Measurements from ENCODE around the gene IPO7.
"Not testable (repeated sequence)": the region's sequence is repeated elsewhere in the genome, so short reads cannot be mapped to it uniquely, and the experiment has no call there.

Gene IPO7

DNA sequence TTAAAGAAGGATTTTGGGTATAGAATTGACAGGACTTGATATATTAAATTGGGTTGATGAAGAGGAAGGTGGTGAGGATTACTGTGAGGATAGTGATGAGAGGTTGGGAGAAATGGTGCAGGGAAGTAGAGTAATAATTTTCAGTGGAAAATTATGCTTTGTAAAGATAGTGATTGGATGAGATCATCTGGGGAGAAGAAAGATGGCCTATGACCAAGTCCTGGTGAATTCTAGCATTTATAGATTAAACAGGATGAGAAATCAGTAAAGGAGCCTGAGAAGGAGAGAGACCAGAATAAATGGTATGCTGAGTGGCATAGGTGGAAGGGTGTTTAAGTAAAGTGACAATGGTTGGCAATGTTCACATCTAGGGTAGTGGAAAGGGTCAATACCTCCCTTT is 15.0 kb downstream of the IPO7 start:
- no peak for DNase-seq

DNA sequence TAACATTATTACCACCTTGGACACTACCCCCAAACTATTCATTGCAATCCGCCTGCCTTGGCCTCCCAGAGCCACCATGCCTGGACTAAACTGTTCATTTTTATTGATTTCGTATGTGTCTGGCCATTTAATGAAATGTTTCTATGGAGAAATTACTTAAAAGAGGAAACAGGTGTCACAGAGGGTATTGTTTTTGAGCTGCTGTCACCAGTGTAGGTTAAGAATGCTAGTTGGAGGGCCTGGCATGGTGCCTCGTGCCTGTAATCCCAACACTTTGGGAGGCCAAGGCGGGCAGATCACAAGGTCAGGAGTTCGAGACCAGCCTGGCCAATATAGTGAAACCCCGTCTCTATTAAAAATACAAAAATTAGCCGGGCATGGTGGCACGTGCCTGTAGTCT is 17.4 kb downstream of the IPO7 start:
- not testable (repeated sequence) for DNase-seq

DNA sequence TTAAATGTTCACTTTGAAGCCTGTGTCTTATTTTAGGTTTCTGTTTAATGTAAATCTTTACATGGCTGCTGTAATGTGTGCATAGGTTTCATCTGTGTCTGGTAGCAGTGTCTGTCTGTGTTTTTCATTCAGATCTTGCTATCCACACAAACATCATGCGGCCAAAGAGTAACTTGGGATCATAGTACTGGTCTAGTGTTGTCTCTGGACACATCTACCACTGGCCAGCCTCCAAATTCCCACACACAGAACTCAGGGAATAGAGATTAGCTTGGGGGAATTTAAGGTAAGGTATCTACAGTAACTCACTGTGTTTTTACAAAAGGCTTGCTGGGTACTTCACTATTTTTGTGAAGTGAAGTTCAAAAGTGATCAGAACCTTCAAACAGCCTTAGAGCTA is 44.3 kb downstream of the IPO7 start:
- no peak for DNase-seq

DNA sequence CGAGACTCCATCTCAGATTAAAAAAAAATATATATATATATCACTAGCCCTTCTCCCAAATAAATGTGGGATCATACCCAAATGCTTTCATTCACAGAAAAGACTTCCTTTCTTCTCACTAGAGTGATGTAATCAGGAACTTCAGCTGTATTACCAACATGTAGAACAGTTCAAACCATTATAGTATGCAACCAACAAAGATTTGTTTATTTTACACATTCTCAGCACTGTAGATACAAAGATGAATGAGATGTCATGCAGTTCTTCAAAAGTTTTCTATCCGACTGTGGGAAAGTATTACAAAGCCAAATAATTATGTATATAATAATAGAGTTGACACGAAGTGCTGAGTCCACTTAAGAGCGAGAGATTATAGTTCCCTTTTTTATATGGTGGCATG is 54.2 kb downstream of the IPO7 start:
- DNase-seq, result no peak

DNA sequence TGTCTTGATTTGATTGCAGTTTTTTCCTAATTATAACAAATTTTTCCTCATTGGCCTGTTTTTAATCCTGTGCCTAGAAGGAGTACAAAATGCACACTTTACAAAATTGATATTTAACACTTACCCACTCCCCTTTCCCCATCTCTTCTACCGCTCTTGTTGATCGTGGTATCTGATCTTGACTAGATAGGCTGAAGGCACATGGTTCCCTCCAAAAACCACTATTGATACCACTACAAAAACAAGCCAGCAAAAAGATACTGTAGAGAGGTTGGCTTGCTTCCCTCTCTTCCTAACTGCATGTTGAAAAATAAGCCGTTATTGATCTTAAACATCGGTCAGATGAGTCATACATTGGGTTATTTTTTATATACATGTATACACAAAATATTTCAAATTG is 61.8 kb downstream of the IPO7 start:
- DNase-seq, result no peak

DNA sequence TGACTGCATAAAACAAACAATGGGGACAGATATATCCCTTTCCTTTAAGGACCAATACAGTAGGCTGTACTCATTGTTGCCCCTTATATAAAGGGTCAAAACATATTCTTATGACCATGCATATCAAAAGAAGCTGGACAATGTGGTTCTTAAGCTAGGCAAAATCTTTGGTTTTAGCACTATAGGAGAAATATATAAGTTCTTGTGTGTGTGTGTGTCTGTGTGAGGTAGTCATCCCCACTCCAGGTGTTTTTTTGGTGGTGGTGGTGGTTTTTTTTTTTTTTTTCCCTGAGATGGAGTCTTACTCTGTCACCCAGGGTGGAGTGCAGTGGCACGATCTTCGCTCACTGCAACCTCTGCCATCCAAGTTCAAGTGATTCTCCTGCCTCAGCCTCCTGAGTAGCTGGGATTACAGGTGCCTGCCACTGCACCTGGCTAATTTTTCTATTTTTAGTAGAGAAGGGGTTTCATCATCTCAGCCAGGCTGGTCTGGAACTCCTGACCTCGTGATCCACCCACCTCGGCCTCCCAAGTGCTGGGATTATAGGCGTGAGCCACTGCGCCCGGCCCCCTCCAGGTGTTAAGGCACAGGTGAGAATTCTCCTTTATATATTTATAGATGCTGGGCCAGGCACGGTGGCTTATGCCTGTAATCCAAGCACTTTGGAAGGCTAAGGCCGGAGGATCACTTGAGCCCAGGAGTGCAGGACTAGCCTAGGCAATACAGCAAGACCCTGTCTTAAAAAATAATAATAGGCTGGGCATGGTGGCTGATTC is 64.3 kb downstream of the IPO7 start:
- DNase-seq, result no peak

DNA sequence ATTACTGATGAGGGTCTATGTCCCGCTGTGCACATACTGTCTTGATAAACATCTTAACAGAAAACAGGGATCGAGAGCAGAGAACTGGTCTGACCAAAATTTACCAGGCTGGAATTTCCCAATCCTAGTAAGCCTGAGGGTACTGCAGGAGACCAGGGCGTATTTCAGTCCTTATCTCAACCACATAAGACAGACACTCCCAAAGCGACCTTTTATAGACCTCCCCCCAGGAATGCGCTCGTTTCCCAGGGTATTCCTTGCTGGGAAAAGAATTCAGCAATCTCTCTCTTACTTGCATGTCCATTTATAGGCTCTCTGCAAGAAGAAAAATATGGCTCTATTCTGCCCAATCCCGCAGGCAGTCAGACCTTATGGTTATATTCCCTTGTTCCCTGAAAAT is 67.6 kb downstream of the IPO7 start:
- not testable (repeated sequence) for DNase-seq

DNA sequence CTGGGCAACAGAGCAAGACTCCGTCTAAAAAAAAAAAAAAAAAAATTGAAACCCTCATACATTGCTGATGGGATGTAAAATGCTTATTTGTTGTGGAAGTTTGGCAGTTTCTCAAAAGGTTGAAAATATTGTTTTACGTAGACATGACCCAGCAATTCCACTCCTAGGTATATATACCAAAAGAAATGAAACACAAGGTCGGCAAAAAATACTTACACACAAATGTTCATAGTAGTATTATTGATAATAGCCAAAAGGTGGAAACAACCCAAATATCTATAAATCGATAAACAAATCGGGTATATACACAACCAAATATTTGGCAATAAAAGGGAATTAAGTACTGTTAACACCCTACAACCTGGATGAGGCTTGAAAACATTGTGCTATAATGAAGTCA is 71.3 kb downstream of the IPO7 start:
- DNase-seq, result no peak

DNA sequence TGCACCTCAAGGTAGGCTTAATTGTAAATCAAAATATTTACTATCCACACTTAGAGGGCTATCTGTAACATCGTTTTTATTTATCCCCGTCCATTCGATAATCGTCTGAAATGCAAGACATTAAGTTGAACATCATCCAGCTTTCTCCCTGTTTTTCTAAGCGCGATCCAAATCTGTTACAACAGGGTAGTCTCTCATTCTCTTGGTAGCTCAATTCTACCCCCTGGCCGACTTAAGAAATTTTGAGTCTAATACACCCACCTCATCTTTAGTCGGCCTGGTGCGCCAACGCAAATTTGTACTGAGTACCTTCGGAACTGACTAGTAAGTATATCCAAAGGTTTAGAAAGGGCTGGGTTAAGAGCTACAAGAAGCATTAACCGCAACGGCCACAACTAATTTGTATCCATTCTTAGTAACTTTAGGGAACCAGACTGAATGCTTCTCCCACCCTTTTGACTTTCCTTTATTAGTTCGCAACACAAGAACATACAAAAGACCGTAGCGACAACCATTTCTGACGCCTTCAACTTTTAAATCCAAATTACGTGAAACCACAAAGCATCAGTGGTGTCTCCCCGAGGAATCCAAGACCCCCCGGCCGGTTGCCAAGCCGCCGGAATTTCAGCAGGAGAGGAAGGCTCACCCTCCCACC is 75.3 kb downstream of the IPO7 start:
- DNase-seq, result peak; percentile 46 to 55

DNA sequence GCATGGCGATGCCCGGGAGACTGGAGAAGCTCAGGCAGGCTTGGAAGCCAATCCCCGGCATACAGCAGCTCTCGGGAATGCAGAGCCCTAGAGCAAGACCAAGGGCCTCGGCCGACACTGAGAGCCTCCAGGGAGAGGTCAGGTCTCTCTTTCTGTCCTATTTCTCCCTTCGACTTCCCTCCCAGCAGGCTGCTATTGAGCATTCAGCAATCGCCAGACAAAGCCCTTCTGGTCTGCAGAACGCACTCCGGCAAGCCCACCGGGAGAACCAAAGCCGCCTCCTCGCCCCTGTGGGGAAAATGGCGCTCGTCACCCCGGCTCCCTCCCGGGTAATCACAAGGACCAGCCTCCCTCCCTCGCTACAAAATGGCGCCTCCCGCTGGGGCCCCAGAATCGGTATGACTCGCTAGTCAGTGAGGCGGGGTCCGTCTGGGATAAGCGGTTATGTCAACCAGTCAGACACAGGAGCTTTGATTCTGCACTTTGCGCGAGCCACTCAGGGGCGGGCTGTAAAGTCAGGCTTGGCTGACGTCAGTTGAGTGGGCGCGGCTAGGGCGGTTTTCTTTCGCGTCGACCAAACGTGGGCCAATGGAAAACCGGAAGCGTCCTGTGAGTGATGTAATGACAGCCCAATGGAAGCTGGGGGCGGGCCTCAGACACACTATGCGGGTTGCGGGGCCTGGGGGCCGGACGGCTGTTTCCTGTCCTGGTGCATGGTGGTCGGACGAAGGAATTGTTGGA is 76.0 kb downstream of the IPO7 start, which contains the start of gene ZNF143:
Gene ZNF143, plus strand, starts transcription at position 691 of the 741 bp plus-strand sequence. CDS start 10,297 bp downstream, outside the sequence.
- peak; percentile 100 for DNase-seq

DNA sequence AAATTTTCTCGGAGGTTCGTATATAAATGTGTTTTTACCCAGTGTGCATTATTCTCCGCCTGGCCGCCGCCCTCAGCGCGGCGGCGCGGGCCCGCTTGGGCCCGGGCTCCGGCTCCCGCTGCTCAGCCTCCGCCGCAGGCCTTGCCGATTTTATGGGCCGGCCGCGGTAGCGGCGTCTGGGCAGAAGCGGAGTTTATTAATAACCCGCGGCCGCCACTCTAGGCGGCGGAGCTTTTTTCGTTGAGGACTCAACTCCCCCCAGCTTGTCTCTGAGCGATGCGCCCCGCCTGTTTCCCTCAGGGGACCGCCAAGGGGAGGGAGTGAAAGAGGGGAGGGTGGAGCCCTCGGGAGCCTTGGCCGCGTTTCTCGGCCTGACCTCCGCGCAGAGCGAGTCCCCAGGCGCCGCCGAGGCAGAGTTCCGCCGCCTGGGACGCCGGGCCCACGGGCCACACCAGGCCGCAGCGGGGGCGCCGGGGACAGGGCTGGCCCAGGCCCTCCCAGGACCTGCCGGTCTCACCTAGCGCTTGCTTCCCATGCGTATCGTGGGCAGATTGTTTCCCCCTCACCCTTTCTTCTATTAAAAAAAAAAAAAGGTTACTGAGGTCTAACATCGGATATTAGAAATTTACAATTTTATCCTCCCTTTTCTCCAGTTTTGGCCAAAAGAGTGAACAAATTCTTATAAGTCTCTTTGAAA is 76.8 kb downstream of the IPO7 start:
- DNase-seq, result peak; percentile 85 to 87

DNA sequence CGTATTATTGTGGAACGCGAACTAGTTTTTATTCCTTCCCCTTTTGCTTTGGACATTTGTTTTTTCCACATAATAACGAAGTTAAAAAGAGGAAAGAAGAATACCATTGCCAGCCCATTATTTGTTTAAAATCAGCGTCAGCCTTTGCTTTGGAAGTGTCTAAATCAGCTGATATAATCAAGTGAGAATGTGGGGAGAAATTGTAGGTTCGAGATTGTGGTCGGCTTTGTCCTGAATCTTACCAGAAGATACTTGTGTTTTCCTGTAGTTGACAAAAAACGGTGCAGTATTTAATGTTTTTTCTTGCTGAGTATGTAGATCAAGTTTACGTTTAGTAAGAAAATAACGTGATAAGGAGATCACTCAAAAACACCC is 77.3 kb downstream of the IPO7 start:
- no peak for DNase-seq

DNA sequence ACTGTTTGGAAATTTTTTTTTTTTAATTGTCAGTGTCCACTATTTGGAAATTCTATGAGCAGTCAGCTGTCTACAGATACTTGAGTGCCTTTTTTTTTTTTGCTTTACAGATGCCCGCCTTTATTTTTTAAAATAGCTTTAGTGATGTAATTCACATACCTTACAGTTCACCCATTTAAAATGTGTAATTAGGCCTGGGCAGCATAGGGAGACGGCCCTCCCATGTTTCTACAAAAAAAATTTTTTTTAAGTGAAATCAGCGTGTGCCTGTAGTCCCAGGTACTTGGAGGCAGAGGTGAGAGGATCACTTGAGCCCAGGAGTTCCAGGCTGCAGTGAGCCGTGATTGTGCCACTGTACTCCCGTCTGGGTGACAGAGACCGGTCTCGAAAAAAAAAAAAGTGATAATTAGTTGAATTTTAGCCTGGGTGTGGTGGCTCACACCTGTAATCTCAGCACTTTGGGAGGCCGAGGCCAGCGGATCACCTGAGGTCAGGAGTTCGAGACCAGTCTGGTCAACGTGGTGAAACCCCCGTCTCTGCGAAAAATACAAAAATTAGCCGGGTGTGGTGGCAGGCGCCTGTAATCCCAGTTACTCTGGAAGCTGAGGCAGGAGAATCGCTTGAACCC is 77.8 kb downstream of the IPO7 start:
- DNase-seq, result no peak

DNA sequence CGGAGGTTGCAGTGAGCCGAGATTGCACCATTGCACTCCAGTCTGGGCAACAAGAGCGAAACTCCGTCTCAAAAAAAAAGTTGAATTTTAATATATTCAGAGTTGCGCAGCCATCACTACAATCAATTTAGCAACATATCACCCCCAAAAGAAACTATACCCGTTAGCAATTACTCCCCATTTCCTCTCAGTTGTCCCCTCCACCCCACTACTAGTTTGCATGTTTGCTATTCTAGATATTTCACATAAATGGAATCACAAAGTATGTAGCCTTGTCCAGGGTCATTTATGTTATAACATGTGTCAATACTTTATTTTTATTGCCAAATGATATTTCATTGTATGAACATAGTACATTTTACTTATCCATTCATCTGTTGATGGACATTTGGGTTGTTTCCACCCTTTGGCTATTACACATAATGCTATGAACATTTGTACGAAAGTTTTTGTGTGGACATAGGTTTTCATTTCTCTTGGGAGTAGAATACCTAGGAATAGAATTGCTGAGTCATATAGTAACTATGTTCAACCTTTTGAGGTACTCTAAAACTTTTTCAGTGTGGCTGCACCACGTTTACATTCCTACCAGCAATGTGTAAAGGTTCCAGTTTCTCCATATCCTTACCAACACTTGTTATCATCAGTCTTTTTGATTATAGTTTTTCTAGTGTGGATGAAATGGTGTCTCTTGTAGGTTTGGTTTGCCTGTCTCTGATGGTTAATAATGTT is 78.5 kb downstream of the IPO7 start:
- DNase-seq, result no peak

DNA sequence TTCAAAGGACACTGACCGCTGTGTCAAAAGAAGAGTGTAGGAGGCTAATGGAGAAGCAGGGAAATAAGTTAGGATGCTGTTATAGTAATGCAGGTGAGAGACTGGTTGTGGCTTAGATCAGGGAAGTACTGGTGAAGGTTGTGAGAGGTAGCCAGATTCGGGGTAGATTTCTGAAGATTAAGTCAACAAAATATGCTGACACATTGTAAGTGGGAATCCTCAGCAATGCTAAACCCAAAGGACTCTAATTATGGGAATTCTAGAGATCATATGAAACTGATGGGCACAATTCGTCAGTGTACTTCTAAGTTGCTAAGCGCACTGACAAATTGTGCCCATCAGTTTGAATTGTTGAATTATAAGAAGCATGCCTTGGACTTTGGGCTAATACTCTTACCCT is 86.3 kb downstream of the IPO7 start:
- no peak for DNase-seq

DNA sequence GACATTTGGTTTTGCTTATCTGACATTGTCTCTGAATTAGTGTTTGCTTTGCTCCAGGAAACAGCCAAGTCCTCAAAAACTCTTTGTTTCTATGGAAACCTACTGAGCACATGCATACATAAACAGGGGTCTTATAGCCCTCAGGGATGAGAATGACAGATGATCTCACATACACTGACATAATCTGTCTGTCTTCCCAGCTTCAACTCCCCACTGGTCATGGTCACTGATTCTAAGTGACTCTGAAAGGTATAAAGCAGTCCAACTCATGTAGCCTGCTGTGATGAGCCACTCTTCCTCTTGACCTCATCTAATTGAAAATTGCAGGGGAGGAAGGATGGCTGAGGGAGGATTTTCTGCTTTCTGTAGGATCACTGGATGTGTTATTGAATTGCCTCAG is 89.0 kb downstream of the IPO7 start:
- DNase-seq, result no peak

DNA sequence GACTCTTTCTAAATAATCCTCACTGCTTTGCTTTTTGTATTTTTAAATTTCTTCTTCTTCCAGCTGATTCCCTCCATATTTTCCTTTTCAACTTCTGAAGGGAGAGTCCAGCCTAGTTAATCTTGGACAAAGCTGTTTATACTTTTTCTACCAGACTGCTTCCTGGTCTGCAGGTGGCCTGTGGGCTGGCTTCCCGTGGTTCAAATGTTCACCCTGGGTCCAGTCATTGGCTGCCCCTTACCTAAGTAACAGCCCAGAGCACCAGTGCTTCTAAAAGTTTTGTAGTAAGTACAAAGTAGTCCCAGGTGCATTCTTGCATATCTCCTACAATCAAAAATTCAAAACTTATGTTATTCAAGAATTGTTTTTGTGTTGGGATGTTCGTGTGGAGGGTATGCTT is 95.4 kb downstream of the IPO7 start:
- no peak for DNase-seq

DNA sequence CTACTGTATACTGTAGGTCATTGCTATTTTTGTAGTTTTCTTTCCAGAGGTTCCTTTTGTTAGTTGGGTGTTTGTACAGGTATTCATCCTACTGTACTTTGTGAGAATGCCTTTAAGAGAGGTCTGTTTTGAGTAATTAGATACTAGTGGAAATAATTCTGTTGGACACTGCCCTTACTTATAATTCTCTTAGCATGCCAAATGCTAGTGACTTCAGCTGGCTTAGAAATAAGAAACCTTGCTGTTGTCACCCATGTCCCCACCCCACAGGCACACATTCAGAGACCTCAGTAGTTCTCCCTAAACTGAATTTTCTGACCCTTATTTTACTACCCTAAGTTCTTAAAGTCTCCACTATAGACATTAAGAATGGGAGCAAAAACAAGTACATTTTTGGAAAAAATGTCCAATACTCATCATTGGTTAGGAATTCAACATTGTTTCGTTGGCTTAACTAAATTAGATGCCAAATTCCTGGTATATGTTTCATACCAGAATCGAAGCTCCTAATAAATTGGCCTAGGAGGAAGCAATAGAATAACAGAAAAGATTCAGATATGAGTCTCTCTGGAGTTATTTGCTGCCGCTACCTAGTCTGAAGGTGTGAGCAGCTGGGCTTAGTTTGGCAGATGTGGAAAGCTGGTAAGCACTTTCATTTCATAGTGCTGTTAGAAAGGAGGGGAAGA is 104.8 kb downstream of the IPO7 start:
- DNase-seq, result no peak

DNA sequence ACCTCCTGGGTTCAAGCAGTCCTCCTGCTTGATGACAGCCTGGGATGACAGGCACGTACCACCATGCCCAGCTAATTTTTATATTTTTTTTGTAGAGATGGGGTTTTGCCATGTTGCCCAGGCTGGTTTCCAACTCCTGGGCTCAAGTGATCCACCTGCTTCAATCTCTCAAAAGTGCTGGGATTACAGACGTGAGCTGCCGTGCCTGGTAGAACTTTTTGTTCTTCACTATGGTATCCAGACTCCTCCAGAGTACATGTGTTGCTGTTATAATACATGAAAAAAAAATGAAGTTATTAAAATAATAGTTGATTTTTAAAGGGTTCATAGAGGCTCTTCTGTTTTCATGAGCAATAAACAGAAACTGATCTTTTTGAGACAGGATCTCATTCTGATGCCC is 105.9 kb downstream of the IPO7 start:
- DNase-seq, result no peak

DNA sequence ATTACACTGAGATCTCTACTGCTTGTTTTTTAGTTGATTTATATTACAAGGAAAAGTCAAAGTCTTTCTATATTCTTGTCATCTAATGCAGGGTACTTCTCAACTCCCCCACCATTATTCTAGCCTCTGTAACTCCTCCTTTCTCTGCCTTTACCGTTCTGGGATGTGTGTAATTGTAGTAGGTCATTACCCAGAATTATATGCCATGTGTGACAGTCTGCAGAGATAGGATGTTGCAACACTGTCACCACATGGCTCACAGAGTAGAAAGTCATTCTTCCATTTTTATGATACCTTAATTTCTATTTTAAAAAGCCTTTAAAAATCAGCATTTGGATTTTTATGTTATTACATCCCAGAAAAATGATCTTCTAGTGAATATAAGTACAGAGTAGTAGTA is 109.0 kb downstream of the IPO7 start:
- no peak for DNase-seq

DNA sequence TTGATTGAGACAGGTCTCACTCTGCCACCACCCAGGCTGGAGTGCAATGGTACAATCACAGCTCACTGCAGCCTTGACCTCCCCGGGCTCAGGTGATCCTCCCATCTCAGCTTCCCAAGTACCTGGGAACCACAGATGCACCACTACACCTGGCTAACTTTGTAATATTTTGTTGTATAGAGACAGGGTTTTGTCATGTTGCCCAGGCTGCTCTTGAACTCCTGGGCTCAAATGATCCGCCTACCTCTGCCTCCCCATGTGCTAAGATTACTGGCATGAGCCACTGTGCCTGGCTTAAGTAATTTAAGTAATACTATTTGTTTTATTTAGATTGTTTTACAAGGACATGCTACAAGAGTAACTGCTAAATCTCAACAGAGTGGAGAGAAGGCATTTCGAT is 109.9 kb downstream of the IPO7 start:
- no peak for DNase-seq
